ENCODE measurements around the gene OSBPL3. TPM values are rescaled to one million over a fixed set of nuclear protein-coding genes. Genes with fewer than 3 reads are reported as not detected.

OSBPL3 gene
- total RNA-seq, 1 experiment from 2014 or later = 8.6 TPM

DNA sequence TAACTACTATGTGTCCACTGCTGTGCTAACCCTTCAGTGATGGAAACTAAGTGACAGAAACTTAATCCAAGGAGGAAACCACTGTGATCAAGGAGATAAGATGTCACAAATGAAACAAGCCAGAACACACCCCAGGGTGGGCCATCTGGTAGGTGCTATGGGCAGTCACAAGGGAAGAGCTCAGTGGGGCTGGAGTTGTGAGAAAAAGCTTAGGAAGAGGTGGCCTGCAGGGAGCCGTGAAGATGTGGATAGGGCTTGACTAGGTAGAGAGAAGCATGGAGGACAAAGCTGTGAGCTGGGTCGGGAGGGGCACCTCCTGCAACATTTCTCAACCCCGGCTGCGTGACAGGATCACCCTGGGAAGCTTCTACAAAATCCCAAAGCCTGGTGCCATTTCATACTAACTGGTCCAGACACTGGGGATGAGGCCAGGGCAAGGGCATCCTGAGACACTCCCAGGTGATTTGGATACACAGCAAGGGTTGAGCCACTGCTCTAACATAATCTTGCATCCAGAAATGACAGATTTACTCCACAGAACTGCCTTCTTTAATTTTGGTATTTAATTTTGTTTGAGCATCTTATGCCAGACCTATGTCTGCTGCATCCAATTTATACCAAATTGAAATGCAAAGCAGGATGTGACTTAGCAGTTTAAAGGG is 69.3 kb downstream of the OSBPL3 start:
- peaks cover 5% of the 10 kb centered on the region; the same call in 1 of the 2 replicates for H3K79me2 ChIP-seq (ENCODE audit: insufficient read depth, low read length)
- no CpG with 5 or more reads among the region's 4 CpGs for WGBS (ENCODE audit: extremely low coverage, insufficient read length, low lambda C conversion rate)

More for the DNA sequence above, 69.3 kb downstream of the OSBPL3 start:
- H3K9me3 ChIP-seq (ENCODE audit: control insufficient read depth, low read depth, low read length) = no peaks in the 10 kb centered on the region
- H4K8ac ChIP-seq (replicated peaks; ENCODE audit: insufficient read length, low read depth, low read length) = no peak overlapping the region
- H2BK5ac ChIP-seq (ENCODE audit: insufficient read length, low read length) = no peak overlapping the region
- H3K27ac Mint-ChIP-seq = peak overlapping the region in 1 of 3 experiments; percentile 31; a peak in 2 of 7 replicates
- H3K23ac ChIP-seq (ENCODE audit: insufficient read length, low read depth, low read length) = no peak overlapping the region
- no peak overlapping the region for H2AK5ac ChIP-seq (ENCODE audit: insufficient read length, low read length)
- no peak overlapping the region for H2BK20ac ChIP-seq (ENCODE audit: low read depth, low read length, poor library complexity, severe bottlenecking)
- H3K56ac ChIP-seq (ENCODE audit: insufficient read length, low read depth, low read length) = no peak overlapping the region
- no peaks in the 10 kb centered on the region for H4K20me1 ChIP-seq (ENCODE audit: control insufficient read depth, insufficient read depth, insufficient read length)
- H3K4me1 Mint-ChIP-seq = peaks cover 10% of the 10 kb centered on the region in 2 experiments
- no peak overlapping the region for H3K9ac ChIP-seq (ENCODE audit: extremely low read depth, insufficient read length, low read length)
- no peak overlapping the region for H3K14ac ChIP-seq (ENCODE audit: insufficient read depth, low read length)
- no peak overlapping the region for H2AFZ ChIP-seq (ENCODE audit: low read length)
- H3K27me3 ChIP-seq (ENCODE audit: insufficient read depth, low read length) = no peaks in the 10 kb centered on the region
- no peak overlapping the region for H3K18ac ChIP-seq (ENCODE audit: insufficient read length, low read depth, low read length)
- no peak overlapping the region for H3K4ac ChIP-seq (ENCODE audit: low read depth, low read length)
- no peak overlapping the region for H3T11ph ChIP-seq (ENCODE audit: low read length)
- DNase-seq = no peak
- H3K9me3 Mint-ChIP-seq = no peaks in the 10 kb centered on the region
- H3K23me2 ChIP-seq (ENCODE audit: insufficient read length, low read depth, low read length, poor library complexity, severe bottlenecking) = no peaks in the 10 kb centered on the region
- H3K4me2 ChIP-seq (ENCODE audit: insufficient read depth, insufficient read length, low read length) = no peak overlapping the region
- no peak overlapping the region for H2BK120ac ChIP-seq (ENCODE audit: low read depth, low read length, poor library complexity, severe bottlenecking)
- H3K4me3 Mint-ChIP-seq = no peak overlapping the region
- no peaks in the 10 kb centered on the region for H3K79me1 ChIP-seq (ENCODE audit: insufficient read depth, low read depth, low read length, poor library complexity, severe bottlenecking)
- H3K36me3 Mint-ChIP-seq (ENCODE audit: insufficient read depth in 1 of 3, low read depth in 3 of 3) = no peaks in the 10 kb centered on the region
- H4K91ac ChIP-seq (ENCODE audit: insufficient read length, low read depth, low read length) = no peak overlapping the region
- H2BK15ac ChIP-seq (ENCODE audit: low read depth, low read length) = no peak overlapping the region
- 0 out of 2 replicates have a peak, but pooled peaks cover 3% of the 10 kb centered on the region for H3K4me1 ChIP-seq (ENCODE audit: insufficient read depth, low read length)
- no peak overlapping the region for H3K27ac ChIP-seq (ENCODE audit: insufficient read length, low read depth, low read length)
- H4K5ac ChIP-seq (ENCODE audit: insufficient read length, low read depth, low read length) = no peak overlapping the region
- H2BK12ac ChIP-seq (ENCODE audit: insufficient read length, low read depth, low read length) = no peak overlapping the region
- no peak for TF ChIP-seq CTCF (conservative IDR thresholded peaks at IDR 0.05)
- no peaks in the 10 kb centered on the region for H3K27me3 Mint-ChIP-seq (ENCODE audit: low read depth)

Measured in H9 (cell line).